ENCODE data around the gene NTM. TPM values are rescaled to one million over a fixed set of nuclear protein-coding genes. Genes with fewer than 3 reads are reported as not detected.

The NTM gene
- total RNA-seq, 1 experiment from 2014 or later = 16.4 TPM

DNA sequence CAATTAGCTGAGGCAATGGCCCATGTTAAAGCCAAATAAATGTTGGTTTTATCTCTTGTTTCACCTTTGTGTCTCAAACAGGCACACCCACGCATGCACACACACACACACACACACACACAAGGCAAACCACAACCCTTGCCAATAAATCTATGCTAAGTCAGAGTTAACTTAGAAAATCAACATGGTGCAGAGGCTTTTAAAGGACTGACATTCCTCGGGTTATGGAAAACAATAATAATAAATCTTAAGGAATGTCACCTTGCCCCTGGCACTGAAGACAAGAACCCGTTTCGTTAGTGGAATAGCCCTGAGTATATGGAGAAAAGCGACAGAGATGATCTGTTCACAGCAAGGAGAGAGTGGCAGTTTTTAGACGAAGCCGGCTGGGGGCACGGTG, 326.3 kb downstream of the NTM start:
- no peak overlapping the region for H3K27ac Mint-ChIP-seq
- no peak for TF ChIP-seq ZNF138 (CRISPR knock-in tag; conservative IDR thresholded peaks at IDR 0.05)
- TF ChIP-seq IRF2 (CRISPR knock-in tag; IDR thresholded peaks at IDR 0.05; ENCODE audit: borderline replicate concordance, low read depth) = no peak
- TF ChIP-seq ZNF232 (CRISPR knock-in tag; IDR thresholded peaks at IDR 0.05) = no peak
- TF ChIP-seq NFYB (CRISPR knock-in tag; conservative IDR thresholded peaks at IDR 0.05; ENCODE audit: low read depth) = no peak
- no peak for TF ChIP-seq GTF2I (CRISPR knock-in tag; conservative IDR thresholded peaks at IDR 0.05)
- TF ChIP-seq, protein P1, sequence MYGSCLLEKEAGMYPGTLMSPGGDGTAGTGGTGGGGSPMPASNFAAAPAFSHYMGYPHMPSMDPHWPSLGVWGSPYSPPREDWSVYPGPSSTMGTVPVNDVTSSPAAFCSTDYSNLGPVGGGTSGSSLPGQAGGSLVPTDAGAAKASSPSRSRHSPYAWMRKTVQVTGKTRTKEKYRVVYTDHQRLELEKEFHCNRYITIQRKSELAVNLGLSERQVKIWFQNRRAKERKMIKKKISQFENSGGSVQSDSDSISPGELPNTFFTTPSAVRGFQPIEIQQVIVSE (CRISPR knock-in tag; IDR thresholded peaks at IDR 0.05; ENCODE audit: borderline replicate concordance) = no peak
- no peak for TF ChIP-seq SOX15 (CRISPR knock-in tag; IDR thresholded peaks at IDR 0.05)
- TF ChIP-seq FOXP1 (CRISPR knock-in tag; IDR thresholded peaks at IDR 0.05; ENCODE audit: borderline replicate concordance) = no peak
- TF ChIP-seq, protein P2, sequence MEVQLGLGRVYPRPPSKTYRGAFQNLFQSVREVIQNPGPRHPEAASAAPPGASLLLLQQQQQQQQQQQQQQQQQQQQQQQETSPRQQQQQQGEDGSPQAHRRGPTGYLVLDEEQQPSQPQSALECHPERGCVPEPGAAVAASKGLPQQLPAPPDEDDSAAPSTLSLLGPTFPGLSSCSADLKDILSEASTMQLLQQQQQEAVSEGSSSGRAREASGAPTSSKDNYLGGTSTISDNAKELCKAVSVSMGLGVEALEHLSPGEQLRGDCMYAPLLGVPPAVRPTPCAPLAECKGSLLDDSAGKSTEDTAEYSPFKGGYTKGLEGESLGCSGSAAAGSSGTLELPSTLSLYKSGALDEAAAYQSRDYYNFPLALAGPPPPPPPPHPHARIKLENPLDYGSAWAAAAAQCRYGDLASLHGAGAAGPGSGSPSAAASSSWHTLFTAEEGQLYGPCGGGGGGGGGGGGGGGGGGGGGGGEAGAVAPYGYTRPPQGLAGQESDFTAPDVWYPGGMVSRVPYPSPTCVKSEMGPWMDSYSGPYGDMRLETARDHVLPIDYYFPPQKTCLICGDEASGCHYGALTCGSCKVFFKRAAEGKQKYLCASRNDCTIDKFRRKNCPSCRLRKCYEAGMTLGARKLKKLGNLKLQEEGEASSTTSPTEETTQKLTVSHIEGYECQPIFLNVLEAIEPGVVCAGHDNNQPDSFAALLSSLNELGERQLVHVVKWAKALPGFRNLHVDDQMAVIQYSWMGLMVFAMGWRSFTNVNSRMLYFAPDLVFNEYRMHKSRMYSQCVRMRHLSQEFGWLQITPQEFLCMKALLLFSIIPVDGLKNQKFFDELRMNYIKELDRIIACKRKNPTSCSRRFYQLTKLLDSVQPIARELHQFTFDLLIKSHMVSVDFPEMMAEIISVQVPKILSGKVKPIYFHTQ (CRISPR knock-in tag; IDR thresholded peaks at IDR 0.05) = no peak
- TF ChIP-seq MYBL2 (CRISPR knock-in tag; IDR thresholded peaks at IDR 0.05) = no peak
- TF ChIP-seq, protein P3, sequence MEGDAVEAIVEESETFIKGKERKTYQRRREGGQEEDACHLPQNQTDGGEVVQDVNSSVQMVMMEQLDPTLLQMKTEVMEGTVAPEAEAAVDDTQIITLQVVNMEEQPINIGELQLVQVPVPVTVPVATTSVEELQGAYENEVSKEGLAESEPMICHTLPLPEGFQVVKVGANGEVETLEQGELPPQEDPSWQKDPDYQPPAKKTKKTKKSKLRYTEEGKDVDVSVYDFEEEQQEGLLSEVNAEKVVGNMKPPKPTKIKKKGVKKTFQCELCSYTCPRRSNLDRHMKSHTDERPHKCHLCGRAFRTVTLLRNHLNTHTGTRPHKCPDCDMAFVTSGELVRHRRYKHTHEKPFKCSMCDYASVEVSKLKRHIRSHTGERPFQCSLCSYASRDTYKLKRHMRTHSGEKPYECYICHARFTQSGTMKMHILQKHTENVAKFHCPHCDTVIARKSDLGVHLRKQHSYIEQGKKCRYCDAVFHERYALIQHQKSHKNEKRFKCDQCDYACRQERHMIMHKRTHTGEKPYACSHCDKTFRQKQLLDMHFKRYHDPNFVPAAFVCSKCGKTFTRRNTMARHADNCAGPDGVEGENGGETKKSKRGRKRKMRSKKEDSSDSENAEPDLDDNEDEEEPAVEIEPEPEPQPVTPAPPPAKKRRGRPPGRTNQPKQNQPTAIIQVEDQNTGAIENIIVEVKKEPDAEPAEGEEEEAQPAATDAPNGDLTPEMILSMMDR (IDR thresholded peaks at IDR 0.05) = no peak
- TF ChIP-seq, protein P4, sequence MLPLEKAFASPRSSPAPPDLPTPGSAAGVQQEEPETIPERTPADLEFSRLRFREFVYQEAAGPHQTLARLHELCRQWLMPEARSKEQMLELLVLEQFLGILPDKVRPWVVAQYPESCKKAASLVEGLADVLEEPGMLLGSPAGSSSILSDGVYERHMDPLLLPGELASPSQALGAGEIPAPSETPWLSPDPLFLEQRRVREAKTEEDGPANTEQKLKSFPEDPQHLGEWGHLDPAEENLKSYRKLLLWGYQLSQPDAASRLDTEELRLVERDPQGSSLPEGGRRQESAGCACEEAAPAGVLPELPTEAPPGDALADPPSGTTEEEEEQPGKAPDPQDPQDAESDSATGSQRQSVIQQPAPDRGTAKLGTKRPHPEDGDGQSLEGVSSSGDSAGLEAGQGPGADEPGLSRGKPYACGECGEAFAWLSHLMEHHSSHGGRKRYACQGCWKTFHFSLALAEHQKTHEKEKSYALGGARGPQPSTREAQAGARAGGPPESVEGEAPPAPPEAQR (CRISPR knock-in tag; IDR thresholded peaks at IDR 0.05) = no peak
- no peak for TF ChIP-seq ZNF263 (CRISPR knock-in tag; IDR thresholded peaks at IDR 0.05; ENCODE audit: low read depth)
- no peak for TF ChIP-seq FOXJ3 (CRISPR knock-in tag; IDR thresholded peaks at IDR 0.05; ENCODE audit: borderline replicate concordance)
- TF ChIP-seq, protein P5, sequence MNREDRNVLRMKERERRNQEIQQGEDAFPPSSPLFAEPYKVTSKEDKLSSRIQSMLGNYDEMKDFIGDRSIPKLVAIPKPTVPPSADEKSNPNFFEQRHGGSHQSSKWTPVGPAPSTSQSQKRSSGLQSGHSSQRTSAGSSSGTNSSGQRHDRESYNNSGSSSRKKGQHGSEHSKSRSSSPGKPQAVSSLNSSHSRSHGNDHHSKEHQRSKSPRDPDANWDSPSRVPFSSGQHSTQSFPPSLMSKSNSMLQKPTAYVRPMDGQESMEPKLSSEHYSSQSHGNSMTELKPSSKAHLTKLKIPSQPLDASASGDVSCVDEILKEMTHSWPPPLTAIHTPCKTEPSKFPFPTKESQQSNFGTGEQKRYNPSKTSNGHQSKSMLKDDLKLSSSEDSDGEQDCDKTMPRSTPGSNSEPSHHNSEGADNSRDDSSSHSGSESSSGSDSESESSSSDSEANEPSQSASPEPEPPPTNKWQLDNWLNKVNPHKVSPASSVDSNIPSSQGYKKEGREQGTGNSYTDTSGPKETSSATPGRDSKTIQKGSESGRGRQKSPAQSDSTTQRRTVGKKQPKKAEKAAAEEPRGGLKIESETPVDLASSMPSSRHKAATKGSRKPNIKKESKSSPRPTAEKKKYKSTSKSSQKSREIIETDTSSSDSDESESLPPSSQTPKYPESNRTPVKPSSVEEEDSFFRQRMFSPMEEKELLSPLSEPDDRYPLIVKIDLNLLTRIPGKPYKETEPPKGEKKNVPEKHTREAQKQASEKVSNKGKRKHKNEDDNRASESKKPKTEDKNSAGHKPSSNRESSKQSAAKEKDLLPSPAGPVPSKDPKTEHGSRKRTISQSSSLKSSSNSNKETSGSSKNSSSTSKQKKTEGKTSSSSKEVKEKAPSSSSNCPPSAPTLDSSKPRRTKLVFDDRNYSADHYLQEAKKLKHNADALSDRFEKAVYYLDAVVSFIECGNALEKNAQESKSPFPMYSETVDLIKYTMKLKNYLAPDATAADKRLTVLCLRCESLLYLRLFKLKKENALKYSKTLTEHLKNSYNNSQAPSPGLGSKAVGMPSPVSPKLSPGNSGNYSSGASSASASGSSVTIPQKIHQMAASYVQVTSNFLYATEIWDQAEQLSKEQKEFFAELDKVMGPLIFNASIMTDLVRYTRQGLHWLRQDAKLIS (CRISPR knock-in tag; IDR thresholded peaks at IDR 0.05; ENCODE audit: borderline replicate concordance) = no peak
- TF ChIP-seq EMX1 (CRISPR knock-in tag; IDR thresholded peaks at IDR 0.05) = no peak
- no peak for TF ChIP-seq HMGA2 (CRISPR knock-in tag; IDR thresholded peaks at IDR 0.05)
- TF ChIP-seq, protein P6, sequence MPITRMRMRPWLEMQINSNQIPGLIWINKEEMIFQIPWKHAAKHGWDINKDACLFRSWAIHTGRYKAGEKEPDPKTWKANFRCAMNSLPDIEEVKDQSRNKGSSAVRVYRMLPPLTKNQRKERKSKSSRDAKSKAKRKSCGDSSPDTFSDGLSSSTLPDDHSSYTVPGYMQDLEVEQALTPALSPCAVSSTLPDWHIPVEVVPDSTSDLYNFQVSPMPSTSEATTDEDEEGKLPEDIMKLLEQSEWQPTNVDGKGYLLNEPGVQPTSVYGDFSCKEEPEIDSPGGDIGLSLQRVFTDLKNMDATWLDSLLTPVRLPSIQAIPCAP (CRISPR knock-in tag; IDR thresholded peaks at IDR 0.05) = no peak
- TF ChIP-seq, protein P7, sequence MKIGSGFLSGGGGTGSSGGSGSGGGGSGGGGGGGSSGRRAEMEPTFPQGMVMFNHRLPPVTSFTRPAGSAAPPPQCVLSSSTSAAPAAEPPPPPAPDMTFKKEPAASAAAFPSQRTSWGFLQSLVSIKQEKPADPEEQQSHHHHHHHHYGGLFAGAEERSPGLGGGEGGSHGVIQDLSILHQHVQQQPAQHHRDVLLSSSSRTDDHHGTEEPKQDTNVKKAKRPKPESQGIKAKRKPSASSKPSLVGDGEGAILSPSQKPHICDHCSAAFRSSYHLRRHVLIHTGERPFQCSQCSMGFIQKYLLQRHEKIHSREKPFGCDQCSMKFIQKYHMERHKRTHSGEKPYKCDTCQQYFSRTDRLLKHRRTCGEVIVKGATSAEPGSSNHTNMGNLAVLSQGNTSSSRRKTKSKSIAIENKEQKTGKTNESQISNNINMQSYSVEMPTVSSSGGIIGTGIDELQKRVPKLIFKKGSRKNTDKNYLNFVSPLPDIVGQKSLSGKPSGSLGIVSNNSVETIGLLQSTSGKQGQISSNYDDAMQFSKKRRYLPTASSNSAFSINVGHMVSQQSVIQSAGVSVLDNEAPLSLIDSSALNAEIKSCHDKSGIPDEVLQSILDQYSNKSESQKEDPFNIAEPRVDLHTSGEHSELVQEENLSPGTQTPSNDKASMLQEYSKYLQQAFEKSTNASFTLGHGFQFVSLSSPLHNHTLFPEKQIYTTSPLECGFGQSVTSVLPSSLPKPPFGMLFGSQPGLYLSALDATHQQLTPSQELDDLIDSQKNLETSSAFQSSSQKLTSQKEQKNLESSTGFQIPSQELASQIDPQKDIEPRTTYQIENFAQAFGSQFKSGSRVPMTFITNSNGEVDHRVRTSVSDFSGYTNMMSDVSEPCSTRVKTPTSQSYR (CRISPR knock-in tag; IDR thresholded peaks at IDR 0.05) = no peak
- ChIA-PET CTCF (interaction anchor here (0.6 kb wide), 1 partner anchor 408 kb away, joined by 4 read pairs; no protein-coding TSS in a partner anchor), POLR2A (no interaction called here)
- DNase-seq (ENCODE audit: low spot score) = no peak
- no peak for ATAC-seq
- H3K9me3 Mint-ChIP-seq = no peaks in the 10 kb centered on the region
- H3K4me3 Mint-ChIP-seq = no peak overlapping the region
- no peaks in the 10 kb centered on the region for H3K36me3 Mint-ChIP-seq
- peaks cover 9% of the 10 kb centered on the region for H3K4me1 Mint-ChIP-seq
- H3K27me3 Mint-ChIP-seq (ENCODE audit: low read depth) = peaks cover 44% of the 10 kb centered on the region
